ENCODE results near the gene SOX6. TPM values are rescaled to one million over a fixed set of nuclear protein-coding genes. Genes with fewer than 3 reads are reported as not detected.

Gene SOX6
- total RNA-seq, 4 donors from 2014 or later = 1.6 to 22.7 (median 6.9) TPM

- intact Hi-C loops (cut with DNase I; ENCODE audit: low total_unique reads) (no loop called here), in situ Hi-C loops (cut with MboI; ENCODE audit: low pct_ligation_motif_present in 1 of 4, low pct_unique_long_range_greater_than_20kb in 1 of 4, low sequenced_read_pairs in 3 of 4) (loop anchor here in 1 of 4 donors (25.0 kb wide), 1 partner anchor 418 kb away; no protein-coding TSS in a partner anchor)
- DNase-seq = no peak
Observed at GRCh38 chr11:16194566-16194965, 161.8 kb downstream of the SOX6 start.

GRCh38 chr11:16193897-16194381 is 162.4 kb downstream of the SOX6 start:
- H3K27me3 ChIP-seq = no peaks in the 10 kb centered on the region
- 23 to 40% methylated on average over 1 of the region's 1 CpG for WGBS, 2 donors (ENCODE audit: low coverage in 1 of 2)

More at GRCh38 chr11:16194566-16194965, 161.8 kb downstream of the SOX6 start:
- H3K4me1 ChIP-seq = no peaks in the 10 kb centered on the region
- TF ChIP-seq POLR2A (IDR thresholded peaks at IDR 0.05) (no peak), CTCF (IDR thresholded peaks at IDR 0.05) (no peak), EP300 (IDR thresholded peaks at IDR 0.05; ENCODE audit: low read depth) (no peak), POLR2AphosphoS5 (IDR thresholded peaks at IDR 0.05) (no peak)
- no peaks in the 10 kb centered on the region for H3K27me3 ChIP-seq
- H3K4me3 ChIP-seq = no peak overlapping the region
- no peaks in the 10 kb centered on the region for H3K9me3 ChIP-seq
- 36 to 48% methylated on average over 2 of the region's 2 CpGs for WGBS, 2 donors (ENCODE audit: low coverage in 1 of 2)
- no peaks in the 10 kb centered on the region for H3K36me3 ChIP-seq
- no peak overlapping the region for H3K27ac ChIP-seq

GRCh38 chr11:16191868-16192240 is 164.5 kb downstream of the SOX6 start:
- in situ Hi-C loops (cut with MboI; ENCODE audit: low pct_ligation_motif_present in 1 of 4, low pct_unique_long_range_greater_than_20kb in 1 of 4, low sequenced_read_pairs in 3 of 4) (loop anchor here in 1 of 4 donors (25.0 kb wide), 1 partner anchor 420 kb away; no protein-coding TSS in a partner anchor), intact Hi-C loops (cut with DNase I; ENCODE audit: low total_unique reads) (no loop called here)
- Histone ChIP-seq H3K4me3 (no peak overlapping the region), H3K27ac (no peak overlapping the region), H3K9me3 (no peaks in the 10 kb centered on the region), H3K36me3 (no peaks in the 10 kb centered on the region), H3K4me1 (no peaks in the 10 kb centered on the region), H3K27me3 (no peaks in the 10 kb centered on the region)
- TF ChIP-seq CTCF (IDR thresholded peaks at IDR 0.05) (no peak), EP300 (IDR thresholded peaks at IDR 0.05; ENCODE audit: low read depth) (no peak), POLR2AphosphoS5 (IDR thresholded peaks at IDR 0.05) (no peak), POLR2A (IDR thresholded peaks at IDR 0.05) (no peak)
- DNase-seq = no peak
- WGBS, 2 donors (ENCODE audit: low coverage in 1 of 2) = 55 to 70% methylated on average over 4 of the region's 4 CpGs

More at GRCh38 chr11:16193897-16194381, 162.4 kb downstream of the SOX6 start:
- H3K27ac ChIP-seq = no peak overlapping the region
- H3K36me3 ChIP-seq = no peaks in the 10 kb centered on the region
- H3K4me1 ChIP-seq = no peaks in the 10 kb centered on the region
- in situ Hi-C loops (cut with MboI; ENCODE audit: low pct_ligation_motif_present in 1 of 4, low pct_unique_long_range_greater_than_20kb in 1 of 4, low sequenced_read_pairs in 3 of 4) = loop anchor here in 1 of 4 donors (25.0 kb wide), 1 partner anchor 418 kb away; no protein-coding TSS in a partner anchor
- no peak overlapping the region for H3K4me3 ChIP-seq
- H3K9me3 ChIP-seq = no peaks in the 10 kb centered on the region
- intact Hi-C loops (cut with DNase I; ENCODE audit: low total_unique reads) = no loop called here
- TF ChIP-seq EP300 (IDR thresholded peaks at IDR 0.05; ENCODE audit: low read depth) = no peak
- TF ChIP-seq POLR2A (IDR thresholded peaks at IDR 0.05) = no peak
- TF ChIP-seq POLR2AphosphoS5 (IDR thresholded peaks at IDR 0.05) = no peak
- no peak for TF ChIP-seq CTCF (IDR thresholded peaks at IDR 0.05)
- no peak for DNase-seq

GRCh38 chr11:16191212-16191867 is 165.0 kb downstream of the SOX6 start:
- intact Hi-C loops (cut with DNase I; ENCODE audit: low total_unique reads) (no loop called here), in situ Hi-C loops (cut with MboI; ENCODE audit: low pct_ligation_motif_present in 1 of 4, low pct_unique_long_range_greater_than_20kb in 1 of 4, low sequenced_read_pairs in 3 of 4) (loop anchor here in 1 of 4 donors (25.0 kb wide), 1 partner anchor 421 kb away; no protein-coding TSS in a partner anchor)
- Histone ChIP-seq H3K36me3 (no peaks in the 10 kb centered on the region), H3K4me3 (no peak overlapping the region), H3K27ac (no peak overlapping the region), H3K27me3 (no peaks in the 10 kb centered on the region), H3K4me1 (no peaks in the 10 kb centered on the region), H3K9me3 (no peaks in the 10 kb centered on the region)
- DNase-seq = peak; percentile 8
- TF ChIP-seq POLR2AphosphoS5 (IDR thresholded peaks at IDR 0.05) (no peak), EP300 (IDR thresholded peaks at IDR 0.05; ENCODE audit: low read depth) (no peak)
- WGBS, 2 donors (ENCODE audit: low coverage in 1 of 2) = 82 to 84% methylated on average over 2 to 5 of the region's 5 CpGs
